Psoas muscle (tissue), 8 donors: ENCODE data around the gene NR5A1. TPM values are rescaled to one million over a fixed set of nuclear protein-coding genes. Genes with fewer than 3 reads are reported as not detected.

ENCODE experiments used
- ATAC-seq, 4 donors: fragments of 200-7000 bp; cut with Tn5 transposase; one replicate each; pipeline ENCODE4 v1.9.1; 2020; ENCODE audit warnings: moderate library complexity in 3 of 4, mild to moderate bottlenecking in 2 of 4
- DNase-seq, 2 donors: peaks; one replicate each; pipeline ENCODE4 v3.0.0-alpha.2; 2020
- H3K27ac ChIP-seq: fragments of 200-600 bp; one replicate; pipeline ENCODE4 v1.8.0; 2022
- H3K27me3 ChIP-seq, 3 donors: fragments of 200-600 bp in 1 of 3; one replicate each; pipeline versions ENCODE4 v1.6.1 to v1.8.0; 2013 to 2022; ENCODE audit warnings: low read length in 2 of 3, mild to moderate bottlenecking in 2 of 3, moderate library complexity in 1 of 3; ENCODE audit not compliant: insufficient read depth in 3 of 3
- H3K36me3 ChIP-seq, 2 donors: fragments of 200-600 bp in 1 of 2; one replicate each; pipeline versions ENCODE4 v1.6.1 to v1.8.0; 2013 to 2022; ENCODE audit warnings: low read depth in 1 of 2, mild to moderate bottlenecking in 1 of 2, moderate library complexity in 1 of 2; ENCODE audit not compliant: insufficient read depth in 1 of 2
- H3K4me1 ChIP-seq: fragments of 200-600 bp; one replicate; pipeline ENCODE4 v1.8.0; 2022
- H3K4me3 ChIP-seq: fragments of 200-600 bp; one replicate; pipeline ENCODE4 v1.8.0; 2022; ENCODE audit warnings: mild to moderate bottlenecking
- H3K9me3 ChIP-seq: fragments of 200-600 bp; one replicate; pipeline ENCODE4 v1.8.0; 2022
- WGBS, 3 donors: extraction: QIAGEN DNeasy Blood & Tissue Kit; methylation state at CpG; one replicate each; pipeline versions ENCODE4 v1.1.6 to v1.1.7; 2013; 5-methylcytosine and 5-hydroxymethylcytosine counted together
- intact Hi-C, 2 donors: fragments of 100-400 bp; cut with DNase I; formaldehyde crosslinking; loops; one replicate each; pipeline versions ENCODE4 v1.11.0 to v1.14.2; 2022
- polyA plus RNA-seq, 3 donors: library from polyadenylated mRNA; stranded (reverse); fragments of 200-250 nt; gene quantifications; one replicate each; pipeline ENCODE4 v1.2.3, GENCODE V29; 2013
- total RNA-seq, 4 donors: library from RNA; stranded (reverse); fragmentation: NEBNext Ultra II Directional in 2 of 4; extraction: Animal tissue kit (Norgen Biotek cat#: 25700) in 2 of 4; gene quantifications; one replicate each; pipeline versions ENCODE4 v1.2.1 to v1.2.4, GENCODE V29; 2021 to 2023
- TF ChIP-seq, protein P1 (sequence below): fragments of 200-600 bp; IDR thresholded peaks from one replicate; pipeline ENCODE4 v1.8.0; 2022; ENCODE audit warnings: antibody characterized with exemption
- donor health status: healthy with polysubstance abuse.
- donor health status: DM: no; HTN: no; CAD: no; lungs with moderate emphysema.
- donor health status: Bipolar disorder and iron deficiency.
- donor health status: healthy.
- donor health status: DM: yes; HTN: yes; CAD: no.
- donor health status: DM: no; HTN: no; CAD: no.
- donor health status: DM: no; HTN: no; CAD: no.
- donor health status: DM: yes; HTN: yes; CAD: no.

The NR5A1 gene
- total and polyA plus RNA-seq, 7 donors = 0.01 to 0.75 (median 0.35) TPM; not detected in 3

DNA sequence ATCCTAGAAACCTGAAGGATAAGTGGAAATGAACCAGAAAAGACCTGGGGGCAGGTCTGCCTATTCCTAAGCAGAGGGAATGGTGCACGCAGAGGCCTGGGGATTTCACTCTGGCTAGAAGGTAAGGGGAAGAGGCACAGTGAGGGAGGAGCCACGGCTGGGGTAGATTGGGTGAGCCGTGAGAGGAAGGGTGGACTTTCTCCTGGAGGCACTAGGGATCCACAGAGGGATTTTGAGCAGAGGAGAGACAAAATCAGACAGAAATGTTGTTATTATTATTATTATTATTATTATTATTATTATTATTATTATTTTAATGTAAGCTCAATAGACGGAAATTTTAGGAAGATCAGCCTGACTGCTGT lies 59.9 kb downstream of the NR5A1 start:
- Histone ChIP-seq H3K27ac (no peak overlapping the region), H3K36me3 (no peaks in the 10 kb centered on the region)

DNA sequence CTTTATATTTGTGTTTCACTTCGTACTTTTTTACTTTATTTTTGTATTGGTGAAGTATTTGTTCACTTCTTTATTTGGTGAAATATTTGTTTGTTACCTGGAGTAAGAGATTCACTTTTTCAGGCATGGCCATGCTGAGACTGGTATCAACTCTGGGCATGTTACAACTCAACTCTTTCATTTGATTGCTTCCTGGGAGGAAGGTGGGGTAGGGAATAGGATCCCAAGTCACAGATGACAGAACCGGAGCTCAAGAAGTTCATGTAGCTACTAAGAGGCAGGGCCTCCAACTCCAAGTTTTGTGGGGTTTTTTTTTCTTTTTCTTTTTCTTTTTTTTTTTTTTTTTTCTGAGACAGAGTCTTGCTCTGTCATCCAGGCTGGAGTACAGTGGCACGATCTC lies 63.0 kb downstream of the NR5A1 start:
- Histone ChIP-seq H3K27ac (no peak overlapping the region), H3K4me1 (no peaks in the 10 kb centered on the region), H3K9me3 (no peaks in the 10 kb centered on the region), H3K27me3 (peaks cover 0 to 24% (median 6%) of the 10 kb centered on the region in 3 donors), H3K36me3 (no peaks in the 10 kb centered on the region), H3K4me3 (no peak overlapping the region)
- TF ChIP-seq, protein P1, sequence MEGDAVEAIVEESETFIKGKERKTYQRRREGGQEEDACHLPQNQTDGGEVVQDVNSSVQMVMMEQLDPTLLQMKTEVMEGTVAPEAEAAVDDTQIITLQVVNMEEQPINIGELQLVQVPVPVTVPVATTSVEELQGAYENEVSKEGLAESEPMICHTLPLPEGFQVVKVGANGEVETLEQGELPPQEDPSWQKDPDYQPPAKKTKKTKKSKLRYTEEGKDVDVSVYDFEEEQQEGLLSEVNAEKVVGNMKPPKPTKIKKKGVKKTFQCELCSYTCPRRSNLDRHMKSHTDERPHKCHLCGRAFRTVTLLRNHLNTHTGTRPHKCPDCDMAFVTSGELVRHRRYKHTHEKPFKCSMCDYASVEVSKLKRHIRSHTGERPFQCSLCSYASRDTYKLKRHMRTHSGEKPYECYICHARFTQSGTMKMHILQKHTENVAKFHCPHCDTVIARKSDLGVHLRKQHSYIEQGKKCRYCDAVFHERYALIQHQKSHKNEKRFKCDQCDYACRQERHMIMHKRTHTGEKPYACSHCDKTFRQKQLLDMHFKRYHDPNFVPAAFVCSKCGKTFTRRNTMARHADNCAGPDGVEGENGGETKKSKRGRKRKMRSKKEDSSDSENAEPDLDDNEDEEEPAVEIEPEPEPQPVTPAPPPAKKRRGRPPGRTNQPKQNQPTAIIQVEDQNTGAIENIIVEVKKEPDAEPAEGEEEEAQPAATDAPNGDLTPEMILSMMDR = no peak
- WGBS, 3 donors = 76 to 81% (median 80%) methylated on average over 3 of the region's 3 CpGs
- ATAC-seq = no peak
- intact Hi-C loops = no loop called here
- no peak for DNase-seq

More for the DNA sequence above, 59.9 kb downstream of the NR5A1 start:
- ATAC-seq (no peak), DNase-seq (no peak)
- 58 to 69% (median 65%) methylated on average over 4 of the region's 4 CpGs for WGBS, 3 donors
- no peaks in the 10 kb centered on the region for H3K4me1 ChIP-seq
- TF ChIP-seq, protein P1 = no peak
- H3K27me3 ChIP-seq = peaks cover 0 to 39% (median 15%) of the 10 kb centered on the region in 3 donors
- intact Hi-C loops = no loop called here
- H3K4me3 ChIP-seq = no peak overlapping the region
- no peaks in the 10 kb centered on the region for H3K9me3 ChIP-seq

- ATAC-seq (no peak), DNase-seq (no peak)
- peaks cover 0 to 21% (median 6%) of the 10 kb centered on the region in 3 donors for H3K27me3 ChIP-seq
- H3K9me3 ChIP-seq = no peaks in the 10 kb centered on the region
- 83 to 87% (median 84%) methylated on average over 2 of the region's 2 CpGs for WGBS, 3 donors
- intact Hi-C loops = no loop called here
- TF ChIP-seq, protein P1 = no peak
- no peaks in the 10 kb centered on the region for H3K4me1 ChIP-seq
- no peaks in the 10 kb centered on the region for H3K36me3 ChIP-seq
- H3K27ac ChIP-seq = no peak overlapping the region
- H3K4me3 ChIP-seq = no peak overlapping the region
These were observed 63.6 kb downstream of the NR5A1 start for GRCh38 chr9:124443625-124444024.

GRCh38 chr9:124442826-124443225 lies 64.4 kb downstream of the NR5A1 start:
- WGBS, 3 donors = 53 to 54% (median 53%) methylated on average over 3 of the region's 3 CpGs
- intact Hi-C loops = no loop called here
- Histone ChIP-seq H3K9me3 (no peaks in the 10 kb centered on the region), H3K4me3 (no peak overlapping the region), H3K27ac (no peak overlapping the region), H3K4me1 (no peaks in the 10 kb centered on the region), H3K36me3 (no peaks in the 10 kb centered on the region), H3K27me3 (peaks cover 0 to 21% (median 6%) of the 10 kb centered on the region in 3 donors)
- TF ChIP-seq, protein P1 = no peak
- DNase-seq (no peak), ATAC-seq (no peak)

- no peak for ATAC-seq
- DNase-seq = no peak
- Histone ChIP-seq H3K4me1 (no peaks in the 10 kb centered on the region), H3K9me3 (no peaks in the 10 kb centered on the region), H3K27me3 (peaks cover 0 to 21% (median 6%) of the 10 kb centered on the region in 3 donors), H3K27ac (no peak overlapping the region), H3K4me3 (no peak overlapping the region), H3K36me3 (no peaks in the 10 kb centered on the region)
- intact Hi-C loops = no loop called here
- TF ChIP-seq, protein P1 = no peak
These were observed 64.8 kb downstream of the NR5A1 start for GRCh38 chr9:124442379-124442778.
